CD14-positive monocyte (primary cell): ENCODE measurements around the gene SLCO1B3. TPM values are rescaled to one million over a fixed set of nuclear protein-coding genes. Genes with fewer than 3 reads are reported as not detected.

Experiments used
- DNase-seq, 3 donors: peaks; one replicate each; pipeline ENCODE4 v3.0.0-alpha.2; 2011 to 2022
- H2AFZ ChIP-seq: 2 replicates; pipeline ENCODE4 v1.6.0; 2012; ENCODE audit warnings: mild to moderate bottlenecking, low read depth, low read length, inconsistent platforms; ENCODE audit not compliant: insufficient read depth, poor library complexity, severe bottlenecking
- H3K27ac ChIP-seq, 2 donors: 1 replicate in 1 of 2; 2 replicates in 1 of 2; pipeline ENCODE4 v1.5.1; 2012 to 2013; ENCODE audit warnings: low read length in 2 of 2, control low read depth in 1 of 2, inconsistent platforms in 1 of 2, low read depth in 1 of 2, mild to moderate bottlenecking in 1 of 2
- H3K27me3 ChIP-seq, 2 donors: one replicate each; pipeline versions ENCODE4 v1.6.0 to v1.6.1; 2011 to 2013; ENCODE audit warnings: low read length in 2 of 2; ENCODE audit not compliant: control insufficient read depth in 2 of 2, insufficient read depth in 2 of 2
- H3K36me3 ChIP-seq, 2 donors: replicated peaks in 1 of 2; 1 replicate in 1 of 2; 2 replicates in 1 of 2; pipeline versions ENCODE4 v1.5.1 to v1.6.1; 2012 to 2013; ENCODE audit warnings: low read length in 2 of 2, control low read depth in 1 of 2, inconsistent platforms in 1 of 2, mild to moderate bottlenecking in 1 of 2; ENCODE audit not compliant: insufficient read depth in 2 of 2, control insufficient read depth in 1 of 2
- H3K4me1 ChIP-seq, 2 donors: 1 replicate in 1 of 2; 2 replicates in 1 of 2; pipeline versions ENCODE4 v1.5.1 to v1.6.1; 2012 to 2013; ENCODE audit warnings: low read length in 2 of 2, control low read depth in 1 of 2, inconsistent platforms in 1 of 2, mild to moderate bottlenecking in 1 of 2, moderate library complexity in 1 of 2; ENCODE audit not compliant: insufficient read depth in 2 of 2, control insufficient read depth in 1 of 2
- H3K4me2 ChIP-seq: replicated peaks from 2 replicates; pipeline ENCODE3; 2012; ENCODE audit warnings: low read length, moderate library complexity, mild to moderate bottlenecking; ENCODE audit not compliant: poor library complexity, severe bottlenecking; ENCODE audit errors: extremely low read depth
- H3K4me3 ChIP-seq, 3 experiments: fragments of 200-600 bp in 1 of 3; sonication (generic) in 1 of 3; replicated peaks in 1 of 3; 1 replicate in 2 of 3; 2 replicates in 1 of 3; pipeline ENCODE4 v1.5.1; 2011 to 2013; ENCODE audit warnings: low read length in 3 of 3, mild to moderate bottlenecking in 3 of 3, control low read depth in 2 of 3, low read depth in 2 of 3, inconsistent platforms in 1 of 3, moderate library complexity in 1 of 3
- H3K79me2 ChIP-seq: 2 replicates; pipeline ENCODE4 v1.6.0; 2012; ENCODE audit warnings: mild to moderate bottlenecking, control low read depth, inconsistent platforms, low read length, moderate library complexity; ENCODE audit not compliant: insufficient read depth
- H3K9ac ChIP-seq: 2 replicates; pipeline ENCODE4 v1.6.0; 2017; ENCODE audit warnings: low read length, mild to moderate bottlenecking; ENCODE audit not compliant: insufficient read depth, poor library complexity, severe bottlenecking
- H3K9me3 ChIP-seq, 2 donors: replicated peaks in 1 of 2; 1 replicate in 1 of 2; 2 replicates in 1 of 2; pipeline versions ENCODE4 v1.5.1 to v1.6.1; 2012 to 2013; ENCODE audit warnings: low read length in 2 of 2, control low read depth in 1 of 2; ENCODE audit not compliant: control insufficient read depth in 1 of 2, insufficient read depth in 1 of 2
- H4K20me1 ChIP-seq: 2 replicates; pipeline ENCODE4 v1.6.0; 2012; ENCODE audit warnings: mild to moderate bottlenecking, low read length, control low read depth, moderate library complexity; ENCODE audit not compliant: insufficient read depth
- H3K27ac Mint-ChIP-seq, 7 donors: one replicate each; pipeline ENCODE4 v1.8.0; 2020; ENCODE audit warnings: mild to moderate bottlenecking in 7 of 7, mixed read lengths in 7 of 7, moderate library complexity in 6 of 7, inconsistent platforms in 2 of 7
- H3K27me3 Mint-ChIP-seq, 3 donors: one replicate each; pipeline ENCODE4 v1.8.0; 2021 to 2022; ENCODE audit warnings: low read depth in 3 of 3, mild to moderate bottlenecking in 3 of 3, mixed read lengths in 3 of 3, moderate library complexity in 3 of 3, inconsistent platforms in 1 of 3
- H3K36me3 Mint-ChIP-seq, 2 donors: one replicate each; pipeline ENCODE4 v1.8.0; 2020; ENCODE audit warnings: mixed read lengths in 2 of 2, inconsistent platforms in 1 of 2, mild to moderate bottlenecking in 1 of 2
- H3K4me1 Mint-ChIP-seq: one replicate; pipeline ENCODE4 v1.8.0; 2020; ENCODE audit warnings: mild to moderate bottlenecking, mixed read lengths
- H3K4me3 Mint-ChIP-seq, 2 donors: one replicate each; pipeline ENCODE4 v1.8.0; 2020; ENCODE audit warnings: mild to moderate bottlenecking in 2 of 2, mixed read lengths in 2 of 2, moderate library complexity in 1 of 2
- H3K9me3 Mint-ChIP-seq, 7 donors: one replicate each; pipeline ENCODE4 v1.8.0; 2020 to 2022; ENCODE audit warnings: mixed read lengths in 7 of 7, mild to moderate bottlenecking in 6 of 7, moderate library complexity in 6 of 7, inconsistent platforms in 2 of 7
- CTCF ChIP-seq: fragments of 200-600 bp; IDR thresholded peaks from one replicate; pipeline ENCODE4 v1.8.0; 2022; ENCODE audit warnings: antibody characterized with exemption, mild to moderate bottlenecking
- WGBS: methylation state at CpG from one replicate; pipeline ENCODE4 v1.1.5; 2013; ENCODE audit warnings: missing lambda C conversion rate; ENCODE audit not compliant: insufficient coverage; 5-methylcytosine and 5-hydroxymethylcytosine counted together
- intact Hi-C, 2 donors: fragments of 100-400 bp; cut with micrococcal nuclease; formaldehyde crosslinking; loops; one replicate each; pipeline versions ENCODE4 v1.15.0 to v1.15.1; 2023
- polyA plus RNA-seq, 3 donors: library from polyadenylated mRNA; depleted of rRNA in 1 of 3; unstranded in 2 of 3; stranded (reverse) in 1 of 3; fragments of 300-500 nt in 2 of 3; fragments of >200 nt in 1 of 3; fragmentation: Illumina TruSeq in 2 of 3; gene quantifications; 1 replicate in 2 of 3; 2 replicates in 1 of 3; pipeline ENCODE4 v1.2.3, GENCODE V29; 2012 to 2021

The SLCO1B3 gene
- polyA plus RNA-seq, 3 donors = not detected

- no CpG with 5 or more reads among the region's 1 CpG for WGBS
- no peak overlapping the region for H3K27ac Mint-ChIP-seq
Observed at GRCh38 chr12:20800160-20800559, 10.3 kb upstream of the SLCO1B3 start.

GRCh38 chr12:20801035-20801434 lies 9.5 kb upstream of the SLCO1B3 start:
- Mint-ChIP-seq H3K36me3 (no peaks in the 10 kb centered on the region), H3K27ac (no peak overlapping the region), H3K27me3 (no peaks in the 10 kb centered on the region), H3K4me1 (no peaks in the 10 kb centered on the region), H3K9me3 (no peaks in the 10 kb centered on the region), H3K4me3 (no peak overlapping the region)
- Histone ChIP-seq H3K4me3 (no peak overlapping the region), H3K4me1 (no peaks in the 10 kb centered on the region), H4K20me1 (no peaks in the 10 kb centered on the region), H3K9me3 (no peaks in the 10 kb centered on the region), H3K36me3 (no peaks in the 10 kb centered on the region), H3K27ac (no peak overlapping the region), H3K27me3 (no peaks in the 10 kb centered on the region), H3K4me2 (no peak overlapping the region), H3K9ac (no peak overlapping the region), H2AFZ (no peak overlapping the region), H3K79me2 (no peaks in the 10 kb centered on the region)
- TF ChIP-seq CTCF = no peak
- intact Hi-C loops = no loop called here
- DNase-seq = no peak

More at GRCh38 chr12:20800160-20800559, 10.3 kb upstream of the SLCO1B3 start:
- Histone ChIP-seq H3K27ac (no peak overlapping the region), H3K79me2 (no peaks in the 10 kb centered on the region), H3K36me3 (no peaks in the 10 kb centered on the region), H3K27me3 (no peaks in the 10 kb centered on the region), H3K9me3 (no peaks in the 10 kb centered on the region), H3K4me2 (no peak overlapping the region), H4K20me1 (no peaks in the 10 kb centered on the region), H2AFZ (no peak overlapping the region), H3K9ac (no peak overlapping the region), H3K4me3 (no peak overlapping the region), H3K4me1 (no peaks in the 10 kb centered on the region)
- TF ChIP-seq CTCF = no peak
- H3K4me1 Mint-ChIP-seq = no peaks in the 10 kb centered on the region
- H3K9me3 Mint-ChIP-seq = no peaks in the 10 kb centered on the region
- no peaks in the 10 kb centered on the region for H3K27me3 Mint-ChIP-seq
- no peak overlapping the region for H3K4me3 Mint-ChIP-seq
- no peak for DNase-seq
- intact Hi-C loops = no loop called here
- H3K36me3 Mint-ChIP-seq = no peaks in the 10 kb centered on the region
